ENCODE results near the gene ZNF829.

Gene ZNF829

GRCh38 chr19:36918090-36918489 is 2.0 kb upstream of the ZNF829 start:
- no peak overlapping the region for H3K4me3 ChIP-seq (ENCODE audit: low read length)
- TF ChIP-seq CTCF (IDR thresholded peaks at IDR 0.05; ENCODE audit: insufficient read depth, low read depth, low read length, missing control alignments) = no peak
- DNase-seq (ENCODE audit: low read depth) = no peak

- no peak for TF ChIP-seq CTCF (IDR thresholded peaks at IDR 0.05; ENCODE audit: insufficient read depth, low read depth, low read length, missing control alignments)
- DNase-seq (ENCODE audit: low read depth) = peak; percentile 38
- H3K4me3 ChIP-seq (ENCODE audit: low read length) = peak overlapping the region; percentile 91
Observed at GRCh38 chr19:36916991-36917390, 900 bp upstream of the ZNF829 start.

GRCh38 chr19:36898422-36898821 is 17.7 kb downstream of the ZNF829 start:
- no peak for DNase-seq (ENCODE audit: low read depth)
- no peak overlapping the region for H3K4me3 ChIP-seq (ENCODE audit: low read length)
- no peak for TF ChIP-seq CTCF (IDR thresholded peaks at IDR 0.05; ENCODE audit: insufficient read depth, low read depth, low read length, missing control alignments)

GRCh38 chr19:36894849-36895383 is 21.2 kb downstream of the ZNF829 start:
- no peak overlapping the region for H3K4me3 ChIP-seq (ENCODE audit: low read length)
- TF ChIP-seq CTCF (IDR thresholded peaks at IDR 0.05; ENCODE audit: insufficient read depth, low read depth, low read length, missing control alignments) = no peak

GRCh38 chr19:36891768-36892357 is 24.2 kb downstream of the ZNF829 start:
- DNase-seq (ENCODE audit: low read depth) = no peak
- H3K4me3 ChIP-seq (ENCODE audit: low read length) = no peak overlapping the region
- no peak for TF ChIP-seq CTCF (IDR thresholded peaks at IDR 0.05; ENCODE audit: insufficient read depth, low read depth, low read length, missing control alignments)

More at GRCh38 chr19:36894849-36895383, 21.2 kb downstream of the ZNF829 start:
- no peak for DNase-seq (ENCODE audit: low read depth)

GRCh38 chr19:36876993-36877938 is 38.8 kb downstream of the ZNF829 start:
- H3K4me3 ChIP-seq (ENCODE audit: low read length) = no peak overlapping the region
- DNase-seq (ENCODE audit: low read depth) = no peak
- no peak for TF ChIP-seq CTCF (IDR thresholded peaks at IDR 0.05; ENCODE audit: insufficient read depth, low read depth, low read length, missing control alignments)
